Head of caudate nucleus (tissue), 42 donors: ENCODE data around the gene CHRDL1.
"Not testable (repeated sequence)": the region's sequence is repeated elsewhere in the genome, so short reads cannot be mapped to it uniquely, and the experiment has no call there.

ENCODE experiments used
- DNase-seq, 42 donors: peaks; one replicate each; pipeline versions ENCODE4 v3.0.0 to v3.0.0-alpha.2; 2020 to 2021; ENCODE audit warnings: mixed read lengths in 7 of 42
- intact Hi-C: fragments of 100-400 bp; cut with DNase I; formaldehyde crosslinking; loops from one replicate; pipeline ENCODE4 v1.15.0; 2022

Gene CHRDL1

DNA sequence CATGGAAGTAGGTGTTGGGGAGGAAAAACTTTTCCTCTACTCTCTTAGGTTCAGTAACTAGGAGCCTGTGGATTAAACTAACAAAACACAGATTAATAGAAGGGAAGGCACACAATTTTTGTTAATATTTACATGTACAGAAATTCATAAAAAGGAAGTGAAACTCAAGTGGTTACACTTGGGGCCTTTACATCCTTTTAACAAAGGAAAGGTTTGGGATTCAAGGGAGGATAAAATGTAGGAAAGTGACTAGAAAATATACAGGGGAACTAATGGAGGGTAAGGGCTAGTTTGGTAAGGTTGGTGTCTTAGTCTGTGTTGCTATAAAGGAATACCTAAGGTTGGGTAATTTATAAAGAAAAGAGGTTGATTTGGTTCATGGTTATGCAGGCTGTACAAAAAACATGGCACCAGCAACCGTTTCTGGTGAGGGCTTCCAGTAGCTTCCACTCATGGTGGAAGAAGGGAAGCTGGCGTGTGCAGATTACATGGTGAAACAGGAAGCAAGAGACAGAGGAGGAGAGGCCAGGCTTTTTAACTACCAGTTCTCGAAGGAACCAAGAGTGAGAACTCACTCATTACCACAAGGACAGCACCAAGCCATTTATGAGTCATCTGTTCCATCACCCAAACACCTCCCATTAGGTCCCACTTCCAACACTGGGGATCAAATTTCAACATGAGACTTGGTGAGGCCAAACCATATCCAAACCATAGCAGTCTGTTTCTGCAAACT is 124.4 kb downstream of the CHRDL1 start:
- intact Hi-C loops: no loop called here
- DNase-seq: no peak

DNA sequence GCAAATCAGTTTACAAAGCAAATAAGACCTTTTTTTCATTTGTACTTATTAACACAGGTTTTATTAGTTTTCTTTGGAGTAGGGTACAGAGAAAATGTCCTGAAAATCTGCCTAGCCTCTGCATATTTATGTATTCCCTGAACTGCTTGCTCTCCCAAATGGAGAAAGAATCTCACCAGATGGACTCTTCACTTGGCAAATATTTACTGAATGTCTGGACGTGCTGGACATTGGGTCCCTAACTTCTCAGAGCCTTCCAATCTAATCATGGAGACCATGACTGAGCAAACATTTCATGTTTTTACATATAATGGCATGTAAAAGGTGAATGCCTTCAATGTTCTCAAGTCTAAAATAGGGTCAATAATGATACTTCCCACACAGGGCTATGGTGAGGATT is 126.0 kb downstream of the CHRDL1 start:
- no peak for DNase-seq
- intact Hi-C loops: no loop called here

DNA sequence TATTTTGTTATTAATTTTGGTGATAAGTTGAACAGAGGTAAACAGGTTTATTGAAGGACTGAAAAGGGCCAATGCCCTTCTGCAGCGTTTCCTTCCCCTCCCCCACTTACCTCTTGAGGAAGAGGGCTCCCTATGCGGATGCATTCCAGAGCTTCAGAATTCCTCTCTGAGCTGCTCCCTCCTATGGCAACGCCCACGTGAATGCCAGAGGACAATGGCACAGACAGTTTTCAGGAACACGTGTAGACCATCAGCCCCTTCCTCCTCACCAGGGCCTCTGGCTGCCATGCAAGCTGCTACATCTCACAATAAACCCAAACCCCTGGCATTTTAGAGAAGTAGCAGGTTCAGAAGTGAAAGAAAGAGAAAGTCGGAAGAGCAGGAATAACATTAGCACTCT is 127.9 kb downstream of the CHRDL1 start:
- intact Hi-C loops: no loop called here

DNA sequence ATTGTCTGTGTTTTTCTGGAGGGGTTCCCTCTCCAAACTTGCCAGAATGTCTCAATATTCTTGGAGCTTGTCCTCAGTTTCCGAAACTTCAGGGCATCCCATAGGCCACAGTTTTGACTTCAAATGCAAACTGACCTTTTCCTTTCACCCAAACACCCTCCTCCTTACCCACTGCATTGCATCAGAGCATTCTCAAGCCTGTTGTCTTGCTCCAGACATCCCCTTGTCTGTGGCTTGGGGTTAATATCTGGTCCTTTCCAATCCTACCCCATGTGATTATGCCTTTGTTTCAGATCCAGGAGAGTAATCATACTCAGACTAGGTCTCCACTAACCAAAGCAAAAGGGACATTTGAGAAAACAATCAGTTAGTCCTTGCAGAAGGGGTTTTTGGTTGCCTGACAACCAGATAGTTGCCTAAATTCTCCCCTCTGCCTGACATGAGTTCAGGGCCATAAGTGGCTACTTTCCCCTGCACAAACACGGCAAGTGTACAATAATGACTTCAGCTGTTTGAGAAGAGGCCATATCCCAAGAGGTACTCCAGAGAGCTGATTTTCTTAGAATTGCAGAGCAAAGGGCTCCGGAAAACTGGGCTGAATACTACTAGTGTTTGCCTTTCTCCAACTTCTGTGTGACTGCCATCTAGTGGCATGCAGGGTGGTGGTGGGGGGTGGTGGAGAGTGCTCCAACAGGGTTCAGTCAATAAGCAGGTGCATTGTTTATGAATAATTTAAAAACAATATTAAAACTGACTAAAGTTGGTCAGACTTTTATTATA is 130.2 kb downstream of the CHRDL1 start:
- DNase-seq: peak in 36 of 42 donors; percentile 1 to 62 (median 18)
- intact Hi-C loops: no loop called here

More for the DNA sequence above, 127.9 kb downstream of the CHRDL1 start:
- no peak for DNase-seq

DNA sequence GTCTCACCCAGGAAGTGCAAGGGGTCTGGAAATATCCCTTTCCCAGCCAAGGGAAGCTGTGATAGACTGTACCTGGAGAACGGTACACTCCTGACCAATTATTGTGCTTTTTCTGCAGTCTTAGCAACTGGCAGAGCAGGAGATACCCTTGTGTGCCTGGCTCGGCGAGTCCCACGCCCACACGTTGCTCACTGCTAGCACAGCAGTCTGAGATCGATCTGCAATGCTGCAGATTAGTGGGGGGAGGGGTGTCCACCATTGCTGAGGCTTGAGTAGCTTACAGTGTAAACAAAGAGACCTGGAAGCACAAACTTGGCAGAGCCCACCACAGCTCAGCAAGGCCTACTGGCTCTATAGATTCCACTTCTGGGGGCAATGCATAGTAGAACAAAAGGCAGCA is 138.5 kb downstream of the CHRDL1 start:
- DNase-seq: no peak
- intact Hi-C loops: no loop called here

DNA sequence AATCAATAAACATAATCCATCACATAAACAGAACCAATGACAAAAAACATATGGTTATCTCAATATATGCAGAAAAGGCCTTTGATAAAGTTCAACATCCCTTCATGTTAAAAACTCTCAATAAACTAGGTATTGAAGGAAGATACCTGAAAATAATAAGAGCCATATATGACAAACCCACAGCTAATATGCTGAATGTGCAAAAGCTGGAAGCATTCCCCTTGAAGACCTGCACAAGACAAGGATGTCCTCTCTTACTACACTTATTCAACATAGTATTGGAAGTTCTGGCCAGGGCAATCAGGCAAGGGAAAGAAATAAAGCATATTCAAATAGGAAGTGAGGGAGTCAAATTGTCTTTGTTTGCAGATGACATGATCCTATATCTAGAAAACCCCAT is 141.3 kb downstream of the CHRDL1 start:
- DNase-seq, intact Hi-C loops: not testable (repeated sequence)

DNA sequence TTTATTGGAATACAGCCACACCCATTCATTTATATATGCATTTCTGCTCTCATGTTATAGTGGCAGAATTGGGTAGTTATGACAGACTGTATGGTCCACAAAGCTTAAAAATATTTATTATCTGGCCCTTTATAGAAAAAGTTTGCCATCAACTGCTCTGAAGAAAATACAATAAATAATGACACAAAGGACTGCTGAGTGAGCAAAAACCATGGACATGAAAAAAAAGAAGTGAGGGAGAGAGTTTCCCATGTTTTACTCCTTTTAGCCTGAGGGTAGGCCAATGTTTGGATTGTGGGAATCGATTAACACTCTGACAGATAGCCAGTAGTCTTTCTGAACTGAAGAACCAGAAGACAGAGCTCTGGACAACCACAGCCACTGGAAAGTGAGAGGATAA is 149.2 kb downstream of the CHRDL1 start:
- intact Hi-C loops: no loop called here
- DNase-seq: no peak
